ENCODE results near the gene TAF3.
"Not testable (repeated sequence)": the region's sequence is repeated elsewhere in the genome, so short reads cannot be mapped to it uniquely, and the experiment has no call there.

The TAF3 gene

GRCh38 chr10:8013619-8014018 is 195.3 kb downstream of the TAF3 start:
- DNase-seq (ENCODE audit: insufficient read length, low spot score) (no peak), FAIRE-seq (no peak)
- TF ChIP-seq POLR2A (IDR thresholded peaks at IDR 0.05; ENCODE audit: low read depth, low read length): no peak

GRCh38 chr10:8014649-8015048 is 196.3 kb downstream of the TAF3 start:
- FAIRE-seq: no peak
- TF ChIP-seq POLR2A (IDR thresholded peaks at IDR 0.05; ENCODE audit: low read depth, low read length): no peak
- DNase-seq (ENCODE audit: insufficient read length, low spot score): no peak

GRCh38 chr10:8017277-8017676 is 199.0 kb downstream of the TAF3 start:
- FAIRE-seq (no peak), DNase-seq (ENCODE audit: insufficient read length, low spot score) (no peak)
- TF ChIP-seq POLR2A (IDR thresholded peaks at IDR 0.05; ENCODE audit: low read depth, low read length): no peak

- DNase-seq (ENCODE audit: insufficient read length, low spot score): no peak
- no peak for TF ChIP-seq POLR2A (IDR thresholded peaks at IDR 0.05; ENCODE audit: low read depth, low read length)
- FAIRE-seq: no peak
These were observed 205.0 kb downstream of the TAF3 start for GRCh38 chr10:8023321-8023720.

GRCh38 chr10:8023851-8024250 is 205.5 kb downstream of the TAF3 start:
- FAIRE-seq: no peak
- TF ChIP-seq POLR2A (IDR thresholded peaks at IDR 0.05; ENCODE audit: low read depth, low read length): no peak
- DNase-seq (ENCODE audit: insufficient read length, low spot score): no peak

GRCh38 chr10:8026349-8027259 is 208.3 kb downstream of the TAF3 start:
- no peak for DNase-seq (ENCODE audit: insufficient read length, low spot score)
- no peak for TF ChIP-seq POLR2A (IDR thresholded peaks at IDR 0.05; ENCODE audit: low read depth, low read length)
- FAIRE-seq: no peak

GRCh38 chr10:8031211-8031610 is 212.9 kb downstream of the TAF3 start:
- not testable (repeated sequence) for FAIRE-seq; DNase-seq (ENCODE audit: insufficient read length, low spot score)

GRCh38 chr10:8032558-8032957 is 214.3 kb downstream of the TAF3 start:
- FAIRE-seq (no peak), DNase-seq (ENCODE audit: insufficient read length, low spot score) (no peak)
- TF ChIP-seq POLR2A (IDR thresholded peaks at IDR 0.05; ENCODE audit: low read depth, low read length): no peak

- FAIRE-seq (no peak), DNase-seq (ENCODE audit: insufficient read length, low spot score) (no peak)
- no peak for TF ChIP-seq POLR2A (IDR thresholded peaks at IDR 0.05; ENCODE audit: low read depth, low read length)
These were observed 215.6 kb downstream of the TAF3 start for GRCh38 chr10:8033812-8034465.

- DNase-seq (ENCODE audit: insufficient read length, low spot score) (no peak), FAIRE-seq (no peak)
- TF ChIP-seq POLR2A (IDR thresholded peaks at IDR 0.05; ENCODE audit: low read depth, low read length): no peak
These were observed 216.2 kb downstream of the TAF3 start for GRCh38 chr10:8034466-8035005.

GRCh38 chr10:8035006-8035640 is 216.8 kb downstream of the TAF3 start:
- FAIRE-seq: no peak
- no peak for DNase-seq (ENCODE audit: insufficient read length, low spot score)
- TF ChIP-seq POLR2A (IDR thresholded peaks at IDR 0.05; ENCODE audit: low read depth, low read length): no peak

- no peak for TF ChIP-seq POLR2A (IDR thresholded peaks at IDR 0.05; ENCODE audit: low read depth, low read length)
- FAIRE-seq: no peak
- no peak for DNase-seq (ENCODE audit: insufficient read length, low spot score)
These were observed 217.6 kb downstream of the TAF3 start for GRCh38 chr10:8035641-8036470.

GRCh38 chr10:8036506-8037198 is 218.3 kb downstream of the TAF3 start:
- FAIRE-seq (no peak), DNase-seq (ENCODE audit: insufficient read length, low spot score) (no peak)
- no peak for TF ChIP-seq POLR2A (IDR thresholded peaks at IDR 0.05; ENCODE audit: low read depth, low read length)
